Smooth muscle cell (in vitro differentiated cells): ENCODE data around the gene ACTA2. TPM values are rescaled to one million over a fixed set of nuclear protein-coding genes. Genes with fewer than 3 reads are reported as not detected.
A peak's percentile ranks its signal among the peaks of the same experiment; 100 is the strongest.

ENCODE experiments used
- DNase-seq: peaks from one replicate; lab custom pipeline; 2025; ENCODE audit not compliant: unreplicated experiment; lab: John Stamatoyannopoulos, UW
- H2AFZ ChIP-seq: fragments of 200-600 bp; sonication (generic); 2 replicates; pipeline ENCODE4 v1.6.0; 2016; ENCODE audit warnings: antibody characterized with exemption, low read depth, mild to moderate bottlenecking
- H3F3A ChIP-seq: fragments of 200-600 bp; sonication (generic); 2 replicates; pipeline ENCODE4 v1.6.0; 2017; ENCODE audit warnings: antibody characterized with exemption, low read depth
- H3K27ac ChIP-seq: fragments of 200-600 bp; sonication (generic); 2 replicates; pipeline ENCODE4 v1.5.1; 2016; ENCODE audit warnings: low read depth, mild to moderate bottlenecking
- H3K27me3 ChIP-seq: fragments of 200-600 bp; sonication (generic); 2 replicates; pipeline ENCODE4 v1.6.1; 2016; ENCODE audit warnings: low read depth, mild to moderate bottlenecking
- H3K36me3 ChIP-seq: fragments of 200-600 bp; sonication (generic); 2 replicates; pipeline ENCODE4 v1.5.1; 2016; ENCODE audit warnings: low read depth
- H3K4me1 ChIP-seq: fragments of 200-600 bp; sonication (generic); 2 replicates; pipeline ENCODE4 v1.5.1; 2016; ENCODE audit warnings: low read depth
- H3K4me2 ChIP-seq: fragments of 200-600 bp; sonication (generic); 2 replicates; pipeline ENCODE4 v1.6.0; 2016; ENCODE audit warnings: mild to moderate bottlenecking
- H3K4me3 ChIP-seq: fragments of 200-600 bp; sonication (generic); 2 replicates; pipeline ENCODE4 v1.5.1; 2016; ENCODE audit warnings: mild to moderate bottlenecking
- H3K79me2 ChIP-seq: fragments of 200-600 bp; sonication (generic); 2 replicates; pipeline ENCODE4 v1.6.0; 2016; ENCODE audit warnings: low read depth, mild to moderate bottlenecking
- H3K9ac ChIP-seq: fragments of 200-600 bp; sonication (generic); 2 replicates; pipeline ENCODE4 v1.6.0; 2016; ENCODE audit warnings: low read depth
- H3K9me3 ChIP-seq: fragments of 200-600 bp; sonication (generic); replicated peaks from 2 replicates; pipeline ENCODE4 v1.5.1; 2016; ENCODE audit warnings: low read depth
- H4K20me1 ChIP-seq: fragments of 200-600 bp; sonication (generic); 2 replicates; pipeline ENCODE4 v1.6.0; 2016; ENCODE audit warnings: low read depth
- CTCF ChIP-seq: fragments of 200-600 bp; sonication (generic); IDR thresholded peaks from 2 replicates; pipeline ENCODE4 v1.5.1; 2017; ENCODE audit warnings: borderline replicate concordance, mild to moderate bottlenecking, antibody characterized with exemption; ENCODE audit not compliant: insufficient read depth, poor library complexity, severe bottlenecking
- WGBS: methylation state at CpG from one replicate; pipeline ENCODE4 v1.1.7; 2016; ENCODE audit warnings: low lambda C conversion rate; 5-methylcytosine and 5-hydroxymethylcytosine counted together
- polyA plus RNA-seq: library from polyadenylated mRNA; unstranded; fragments of >200 nt; fragmentation: Nextera tagmentation; extraction: Ambion mirVana; gene quantifications from 2 replicates; pipeline ENCODE4 v1.2.1, GENCODE V29; 2016
- total RNA-seq: library from RNA; depleted of rRNA; stranded (reverse); fragments of >200 nt; gene quantifications from 2 replicates; pipeline ENCODE4 v1.2.3, GENCODE V29; 2014

The ACTA2 gene
- total and polyA plus RNA-seq, 2 experiments from 2014 or later = 2,305 to 4,814 TPM

GRCh38 chr10:88949912-88950837 lies 2.4 kb downstream of the ACTA2 start:
- H2AFZ ChIP-seq = no peak overlapping the region
- TF ChIP-seq CTCF = no peak
- H3K36me3 ChIP-seq = peaks cover 3% of the 10 kb centered on the region
- peaks cover 66% of the 10 kb centered on the region for H4K20me1 ChIP-seq
- peak overlapping the region; percentile 84 for H3K27ac ChIP-seq
- H3K27me3 ChIP-seq = no peaks in the 10 kb centered on the region
- H3K79me2 ChIP-seq = peaks cover 62% of the 10 kb centered on the region
- no peaks in the 10 kb centered on the region for H3K9me3 ChIP-seq
- 41% methylated on average over 3 of the region's 3 CpGs for WGBS
- no peak for DNase-seq
- H3K4me3 ChIP-seq = peak overlapping the region; percentile 50
- H3K4me1 ChIP-seq = peaks cover 53% of the 10 kb centered on the region
- peak overlapping the region; percentile 95 for H3K4me2 ChIP-seq
- peaks cover 47% of the 10 kb centered on the region for H3F3A ChIP-seq
- H3K9ac ChIP-seq = peak overlapping the region; percentile 29

GRCh38 chr10:88949051-88949450 lies 3.5 kb downstream of the ACTA2 start:
- H3K9ac ChIP-seq = peak overlapping the region; percentile 44

DNA sequence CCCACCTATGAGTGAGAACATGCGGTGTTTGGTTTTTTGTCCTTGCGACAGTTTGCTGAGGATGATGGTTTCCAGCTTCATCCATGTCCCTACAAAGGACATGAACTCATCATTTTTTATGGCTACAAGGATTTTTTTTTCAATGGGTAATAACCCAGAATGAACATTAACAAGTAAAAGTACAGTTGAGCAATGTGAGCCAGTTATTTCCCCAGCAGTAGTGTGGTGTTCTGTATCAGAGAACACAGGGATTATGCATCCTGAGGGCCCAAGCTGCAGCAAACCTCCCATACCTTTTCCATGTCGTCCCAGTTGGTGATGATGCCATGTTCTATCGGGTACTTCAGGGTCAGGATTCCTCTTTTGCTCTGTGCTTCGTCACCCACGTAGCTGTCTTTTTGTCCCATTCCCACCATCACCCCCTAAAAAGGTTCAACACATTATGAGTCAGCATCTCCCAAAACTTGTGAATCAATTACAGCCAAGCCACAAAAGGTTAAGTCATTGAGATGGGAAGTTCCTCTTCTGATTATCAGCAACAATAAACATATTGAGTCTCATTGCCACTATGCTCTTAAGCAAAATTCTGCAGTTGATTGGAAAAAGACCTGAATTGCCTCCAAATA lies 5.5 kb downstream of the ACTA2 start:
- Histone ChIP-seq H3K27me3 (no peaks in the 10 kb centered on the region), H3F3A (peaks cover 52% of the 10 kb centered on the region), H2AFZ (no peak overlapping the region), H3K36me3 (peaks cover 26% of the 10 kb centered on the region), H3K4me1 (peaks cover 31% of the 10 kb centered on the region), H4K20me1 (peaks cover 94% of the 10 kb centered on the region), H3K79me2 (peaks cover 67% of the 10 kb centered on the region), H3K27ac (peak overlapping the region; percentile 10), H3K9ac (no peak overlapping the region), H3K9me3 (no peaks in the 10 kb centered on the region), H3K4me2 (no peak overlapping the region), H3K4me3 (no peak overlapping the region)
- no peak for TF ChIP-seq CTCF
- DNase-seq = no peak
- WGBS = 88% methylated on average over 6 of the region's 6 CpGs

More at GRCh38 chr10:88949051-88949450, 3.5 kb downstream of the ACTA2 start:
- WGBS = 39% methylated on average over 2 of the region's 2 CpGs
- TF ChIP-seq CTCF = no peak
- H4K20me1 ChIP-seq = peaks cover 77% of the 10 kb centered on the region
- H3K36me3 ChIP-seq = peaks cover 12% of the 10 kb centered on the region
- H3K4me1 ChIP-seq = peaks cover 43% of the 10 kb centered on the region
- H3K9me3 ChIP-seq = no peaks in the 10 kb centered on the region
- no peak for DNase-seq
- H3K79me2 ChIP-seq = peaks cover 67% of the 10 kb centered on the region
- H3F3A ChIP-seq = peaks cover 45% of the 10 kb centered on the region
- peak overlapping the region; percentile 84 for H3K27ac ChIP-seq
- H3K27me3 ChIP-seq = no peaks in the 10 kb centered on the region
- no peak overlapping the region for H2AFZ ChIP-seq
- H3K4me2 ChIP-seq = peak overlapping the region; percentile 95
- H3K4me3 ChIP-seq = peak overlapping the region; percentile 50
